Loucy (cell line): ENCODE data around the gene EDC4.

Experiments used
- H2AFZ ChIP-seq: fragments of 200-600 bp; sonication (generic); 2 replicates; pipeline ENCODE4 v1.6.0; 2016; ENCODE audit warnings: antibody characterized with exemption, mild to moderate bottlenecking, low read length, moderate library complexity
- H3F3A ChIP-seq: fragments of 200-600 bp; 2 replicates; pipeline ENCODE4 v1.6.0; 2016; ENCODE audit warnings: antibody characterized with exemption, low read depth, mild to moderate bottlenecking
- H3K27me3 ChIP-seq: fragments of 200-600 bp; sonication (generic); 2 replicates; pipeline ENCODE4 v1.6.1; 2014; ENCODE audit warnings: low read length, mild to moderate bottlenecking; ENCODE audit not compliant: insufficient read depth, poor library complexity, severe bottlenecking
- H3K36me3 ChIP-seq: fragments of 200-600 bp; sonication (generic); 2 replicates; pipeline ENCODE4 v1.6.1; 2016; ENCODE audit warnings: low read length; ENCODE audit not compliant: insufficient read depth
- H3K4me1 ChIP-seq: fragments of 200-600 bp; sonication (generic); 2 replicates; pipeline ENCODE4 v1.5.1; 2014; ENCODE audit warnings: low read length, mild to moderate bottlenecking; ENCODE audit not compliant: insufficient read depth, poor library complexity, severe bottlenecking
- H3K4me2 ChIP-seq: fragments of 200-600 bp; sonication (generic); 2 replicates; pipeline ENCODE4 v1.6.0; 2014; ENCODE audit warnings: antibody characterized with exemption, low read length, low read depth, mild to moderate bottlenecking; ENCODE audit not compliant: poor library complexity, severe bottlenecking
- H3K4me3 ChIP-seq: fragments of 200-600 bp; sonication (generic); 2 replicates; pipeline ENCODE4 v1.5.1; 2014; ENCODE audit warnings: low read length, mild to moderate bottlenecking, mixed read lengths; ENCODE audit not compliant: poor library complexity, severe bottlenecking
- H3K79me2 ChIP-seq: fragments of 200-600 bp; sonication (generic); 2 replicates; pipeline ENCODE4 v1.6.1; 2014; ENCODE audit warnings: low read length; ENCODE audit not compliant: insufficient read depth
- H3K9ac ChIP-seq: fragments of 200-600 bp; sonication (generic); 2 replicates; pipeline ENCODE4 v1.6.0; 2014; ENCODE audit warnings: mild to moderate bottlenecking, low read depth, low read length, moderate library complexity; ENCODE audit not compliant: poor library complexity, severe bottlenecking
- H3K9me2 ChIP-seq: fragments of 200-600 bp; sonication (generic); replicated peaks from 2 replicates; pipeline ENCODE4 v1.6.1; 2016; ENCODE audit warnings: low read depth, low read length, mixed read lengths
- H3K9me3 ChIP-seq: fragments of 200-600 bp; sonication (generic); 2 replicates; pipeline ENCODE4 v1.6.1; 2014; ENCODE audit warnings: mild to moderate bottlenecking, antibody characterized with exemption, low read length, low read depth; ENCODE audit not compliant: insufficient read depth
- H4K20me1 ChIP-seq: fragments of 200-600 bp; sonication (generic); 2 replicates; pipeline ENCODE4 v1.6.0; 2014; ENCODE audit warnings: antibody characterized with exemption, low read length, mild to moderate bottlenecking; ENCODE audit not compliant: insufficient read depth, poor library complexity, severe bottlenecking
- CTCF ChIP-seq: fragments of 200-600 bp; sonication (generic); conservative IDR thresholded peaks from 2 replicates; pipeline ENCODE4 v1.5.1; 2014; ENCODE audit warnings: mild to moderate bottlenecking, antibody characterized with exemption, low read length
- EZH2phosphoT487 ChIP-seq: fragments of 200-600 bp; IDR thresholded peaks from 2 replicates; pipeline ENCODE4 v1.6.1; 2018; ENCODE audit warnings: antibody characterized with exemption, mild to moderate bottlenecking, moderate library complexity, borderline replicate concordance

The EDC4 gene

GRCh38 chr16:67884684-67885083 is 11.8 kb downstream of the EDC4 start, which contains the start of gene NRN1L:
Gene NRN1L, plus strand, starts transcription at chr16:67884885. Its CDS starts 19 bp downstream, at chr16:67884904.
- H3K4me3 ChIP-seq, result no peak within 1 kb of the TSS
- H3K36me3 ChIP-seq, result peaks cover 68% of the 10 kb centered on the region; the same call in 1 of the 2 replicates
- no peaks in the 10 kb centered on the region for H3F3A ChIP-seq
- H3K4me2 ChIP-seq, result no peak within 1 kb of the TSS
- H3K79me2 ChIP-seq, result no peaks in the 10 kb centered on the region
- no peaks in the 10 kb centered on the region for H3K9me2 ChIP-seq
- H3K27me3 ChIP-seq, result no peaks in the 10 kb centered on the region
- H3K4me1 ChIP-seq, result no peaks in the 10 kb centered on the region
- no peak within 1 kb of the TSS for H2AFZ ChIP-seq
- H3K9ac ChIP-seq, result no peak within 1 kb of the TSS
- H4K20me1 ChIP-seq, result no peaks in the 10 kb centered on the region
- no peaks in the 10 kb centered on the region for H3K9me3 ChIP-seq
- TF ChIP-seq CTCF, result no peak
- no peak for TF ChIP-seq EZH2phosphoT487

- H3K27me3 ChIP-seq, result no peaks in the 10 kb centered on the region
- peaks cover 60% of the 10 kb centered on the region; the same call in 1 of the 2 replicates for H3K36me3 ChIP-seq
- no peaks in the 10 kb centered on the region for H3K9me2 ChIP-seq
- no peak for TF ChIP-seq EZH2phosphoT487
- no peak for TF ChIP-seq CTCF
- H3K4me1 ChIP-seq, result no peaks in the 10 kb centered on the region
- no peak overlapping the region for H3K4me3 ChIP-seq
- no peak overlapping the region for H3K9ac ChIP-seq
- H2AFZ ChIP-seq, result no peak overlapping the region
- H3K9me3 ChIP-seq, result no peaks in the 10 kb centered on the region
- H3K79me2 ChIP-seq, result no peaks in the 10 kb centered on the region
- no peaks in the 10 kb centered on the region for H4K20me1 ChIP-seq
- no peaks in the 10 kb centered on the region for H3F3A ChIP-seq
- no peak overlapping the region for H3K4me2 ChIP-seq
These were observed 12.7 kb downstream of the EDC4 start for GRCh38 chr16:67885545-67885944.

- Histone ChIP-seq H4K20me1 (no peaks in the 10 kb centered on the region), H2AFZ (no peak overlapping the region), H3K4me2 (no peak overlapping the region), H3K9ac (no peak overlapping the region), H3F3A (no peaks in the 10 kb centered on the region), H3K9me3 (no peaks in the 10 kb centered on the region), H3K4me3 (no peak overlapping the region), H3K36me3 (peaks cover 55% of the 10 kb centered on the region; the same call in 1 of the 2 replicates), H3K9me2 (no peaks in the 10 kb centered on the region), H3K4me1 (no peaks in the 10 kb centered on the region), H3K27me3 (no peaks in the 10 kb centered on the region), H3K79me2 (no peaks in the 10 kb centered on the region)
- TF ChIP-seq CTCF (no peak), EZH2phosphoT487 (no peak)
These were observed 13.1 kb downstream of the EDC4 start for GRCh38 chr16:67885976-67886375.
